ENCODE data around the gene ENO3. TPM values are rescaled to one million over a fixed set of nuclear protein-coding genes. Genes with fewer than 3 reads are reported as not detected.

The ENO3 gene
- polyA plus RNA-seq, 1 of the 3 experiments (the other 2 are of a cell fraction), result 29.2 TPM

DNA sequence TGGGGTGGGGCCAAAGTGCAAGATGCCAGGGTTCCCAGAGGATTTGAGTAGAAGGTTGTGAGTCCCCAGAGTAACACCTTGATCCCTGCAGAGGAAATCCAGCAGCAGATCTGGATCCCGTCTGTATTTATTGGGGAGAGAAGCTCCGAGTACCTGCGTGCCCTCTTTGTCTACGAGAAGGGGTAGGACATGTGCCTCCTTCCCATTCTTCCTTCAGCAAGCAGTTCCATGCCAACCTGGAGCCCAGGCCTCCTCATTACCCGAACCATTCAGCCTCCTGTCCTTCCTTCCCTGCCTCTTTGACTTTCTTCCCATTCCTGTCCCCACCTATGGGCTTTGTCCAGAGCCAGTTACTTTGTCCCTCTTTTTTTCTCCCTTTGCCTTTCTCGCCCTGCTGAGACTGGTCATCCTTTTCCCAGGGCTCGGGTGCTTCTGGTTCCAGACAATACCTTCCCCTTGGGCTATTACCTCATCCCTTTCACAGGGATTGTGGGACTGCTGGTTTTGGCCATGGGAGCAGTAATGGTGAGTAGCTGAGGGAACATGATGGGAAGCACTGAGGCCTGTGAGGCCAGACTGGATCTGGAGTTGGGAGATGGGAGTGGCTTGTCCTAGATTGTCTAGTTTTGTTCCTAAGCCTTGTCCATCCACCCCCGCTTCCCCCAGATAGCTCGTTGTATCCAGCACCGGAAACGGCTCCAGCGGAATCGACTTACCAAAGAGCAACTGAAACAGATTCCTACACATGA is 8.0 kb upstream of the ENO3 start:
- Histone ChIP-seq H3K4me3 (ENCODE audit: low read depth in 2 of 2, low read length in 1 of 2) (no peak overlapping the region), H3K27ac (ENCODE audit: low read depth in 2 of 2, low read length in 1 of 2) (peak overlapping the region in 1 of 2 experiments; percentile 97; a peak in 2 of 4 replicates), H3K79me2 (ENCODE audit: insufficient read depth) (peaks cover 91% of the 10 kb centered on the region), H2AFZ (ENCODE audit: low read depth) (no peak overlapping the region), H3K4me1 (ENCODE audit: control insufficient read depth in 1 of 2, insufficient read depth in 2 of 2, low read depth in 1 of 2, low read length in 1 of 2) (peaks cover 23 to 46% of the 10 kb centered on the region in 2 experiments), H3K27me3 (ENCODE audit: insufficient read depth) (no peaks in the 10 kb centered on the region), H3F3A (replicated peaks; ENCODE audit: insufficient read depth) (peaks cover 63% of the 10 kb centered on the region), H3K9ac (no peak overlapping the region), H3K9me2 (no peaks in the 10 kb centered on the region), H3K4me2 (no peak overlapping the region), H3K9me3 (no peaks in the 10 kb centered on the region), H4K20me1 (ENCODE audit: insufficient read depth) (peaks cover 45% of the 10 kb centered on the region), H3K36me3 (replicated peaks in 1 of 2; ENCODE audit: control insufficient read depth in 1 of 2, insufficient read depth in 2 of 2, low read length in 1 of 2) (peaks cover 36 to 43% of the 10 kb centered on the region in 2 experiments)
- CTCF ChIA-PET, result interaction anchor here (1.5 to 3.9 kb wide), 2 partner anchors 34 to 45 kb away, joined by 4 to 29 read pairs; partner anchors contain the start of gene CAMTA2
- 86% methylated on average over 11 of the region's 13 CpGs for WGBS (ENCODE audit: low lambda C conversion rate)
- POLR2A ChIA-PET, result no interaction called here
- no peak for DNase-seq
- no peak for TF ChIP-seq EZH2phosphoT487 (IDR thresholded peaks at IDR 0.05; ENCODE audit: borderline replicate concordance, low read depth)
- no peak for TF ChIP-seq MXI1 (IDR thresholded peaks at IDR 0.05; ENCODE audit: low read depth, low read length)
- TF ChIP-seq, protein P1, sequence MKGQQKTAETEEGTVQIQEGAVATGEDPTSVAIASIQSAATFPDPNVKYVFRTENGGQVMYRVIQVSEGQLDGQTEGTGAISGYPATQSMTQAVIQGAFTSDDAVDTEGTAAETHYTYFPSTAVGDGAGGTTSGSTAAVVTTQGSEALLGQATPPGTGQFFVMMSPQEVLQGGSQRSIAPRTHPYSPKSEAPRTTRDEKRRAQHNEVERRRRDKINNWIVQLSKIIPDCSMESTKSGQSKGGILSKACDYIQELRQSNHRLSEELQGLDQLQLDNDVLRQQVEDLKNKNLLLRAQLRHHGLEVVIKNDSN (IDR thresholded peaks at IDR 0.05; ENCODE audit: borderline replicate concordance, low read depth), result no peak
- TF ChIP-seq CTCF (IDR thresholded peaks at IDR 0.05), result no peak
- TF ChIP-seq CHD2 (IDR thresholded peaks at IDR 0.05; ENCODE audit: low read length, partially characterized antibody), result no peak
- no peak for TF ChIP-seq JUND (IDR thresholded peaks at IDR 0.05)
- TF ChIP-seq TAF1 (IDR thresholded peaks at IDR 0.05; ENCODE audit: borderline replicate concordance, low read depth, low read length), result no peak

DNA sequence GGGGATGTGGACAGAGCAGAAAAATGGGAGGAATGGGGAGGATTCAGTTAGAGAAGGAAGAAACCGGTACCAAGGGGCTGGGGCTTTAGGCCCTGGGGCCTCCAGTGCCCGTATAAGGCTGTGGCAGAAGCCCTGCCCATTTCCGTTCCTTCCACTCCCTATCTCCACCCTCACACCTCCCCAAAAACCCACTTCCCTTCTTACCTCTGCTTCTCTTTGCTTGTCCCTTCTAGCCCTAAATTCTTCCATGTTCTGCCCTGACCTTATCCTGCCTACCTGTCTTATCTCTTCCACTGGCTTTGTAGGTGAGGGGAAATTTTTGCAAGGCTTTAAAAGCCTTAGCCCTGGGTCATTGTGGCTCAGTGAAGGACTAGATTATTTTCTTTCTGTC is 6.8 kb upstream of the ENO3 start:
- TF ChIP-seq RXRA (IDR thresholded peaks at IDR 0.05; ENCODE audit: borderline replicate concordance, low read depth), result no peak
- TF ChIP-seq NRF1 (IDR thresholded peaks at IDR 0.05; ENCODE audit: low read depth, low read length), result no peak
- TF ChIP-seq JUND (IDR thresholded peaks at IDR 0.05), result no peak
- TF ChIP-seq CHD2 (IDR thresholded peaks at IDR 0.05; ENCODE audit: low read length, partially characterized antibody), result no peak
- TF ChIP-seq SMC3 (IDR thresholded peaks at IDR 0.05; ENCODE audit: low read depth, low read length), result no peak
- no peak for TF ChIP-seq CTCF (IDR thresholded peaks at IDR 0.05)
- TF ChIP-seq, protein P1 (IDR thresholded peaks at IDR 0.05; ENCODE audit: borderline replicate concordance, low read depth), result no peak
- no peak for TF ChIP-seq YY1 (IDR thresholded peaks at IDR 0.05; ENCODE audit: low read depth)
- no peak for TF ChIP-seq TCF12 (IDR thresholded peaks at IDR 0.05)
- TF ChIP-seq MXI1 (IDR thresholded peaks at IDR 0.05; ENCODE audit: low read depth, low read length), result no peak
- ChIA-PET CTCF (no interaction called here), POLR2A (interaction anchor here (0.7 kb wide), 1 partner anchor 31 kb away, joined by 3 read pairs; no protein-coding TSS in a partner anchor)
- DNase-seq, result no peak
- 70% methylated on average over 3 of the region's 3 CpGs for WGBS (ENCODE audit: low lambda C conversion rate)
- Histone ChIP-seq H3K27me3 (ENCODE audit: insufficient read depth) (no peaks in the 10 kb centered on the region), H3K9me3 (no peaks in the 10 kb centered on the region), H3K4me3 (ENCODE audit: low read depth in 2 of 2, low read length in 1 of 2) (no peak overlapping the region), H3K36me3 (replicated peaks in 1 of 2; ENCODE audit: control insufficient read depth in 1 of 2, insufficient read depth in 2 of 2, low read length in 1 of 2) (peaks cover 37 to 40% of the 10 kb centered on the region in 2 experiments), H3K27ac (ENCODE audit: low read depth in 2 of 2, low read length in 1 of 2) (peak overlapping the region in 1 of 2 experiments; percentile 97; a peak in 2 of 4 replicates), H2AFZ (ENCODE audit: low read depth) (no peak overlapping the region), H4K20me1 (ENCODE audit: insufficient read depth) (peaks cover 45% of the 10 kb centered on the region), H3K4me2 (peak overlapping the region; percentile 98; the same call in 1 of the 2 replicates), H3K9ac (peak overlapping the region; percentile 41; the same call in 1 of the 2 replicates), H3K79me2 (ENCODE audit: insufficient read depth) (peaks cover 84% of the 10 kb centered on the region), H3K9me2 (no peaks in the 10 kb centered on the region), H3F3A (replicated peaks; ENCODE audit: insufficient read depth) (peaks cover 71% of the 10 kb centered on the region), H3K4me1 (ENCODE audit: control insufficient read depth in 1 of 2, insufficient read depth in 2 of 2, low read depth in 1 of 2, low read length in 1 of 2) (peaks cover 16 to 35% of the 10 kb centered on the region in 2 experiments)
